MCF 10A (cell line): Measurements from ENCODE around the gene LRRC47. TPM values are rescaled to one million over a fixed set of nuclear protein-coding genes. Genes with fewer than 3 reads are reported as not detected.

Experiments used
- BruUV-seq: library from RNA; stranded (reverse); fragments of 400-500 nt; replicated peaks from 2 replicates; lab custom pipeline; 2021; lab: Mats Ljungman, UMichigan
- CTCF ChIA-PET: fragments of 300-600 bp; sonication (Branson Sonifier 250); formaldehyde crosslinking; extraction: SDS; loops from one replicate; lab custom pipeline; 2021; ENCODE audit warnings: antibody characterized with exemption, inconsistent platforms; lab: Yijun Ruan, JAX
- POLR2A ChIA-PET: fragments of 300-600, 350-650 bp; sonication (Branson Sonifier 250); formaldehyde crosslinking; extraction: SDS; loops from one replicate; lab custom pipeline; 2020; ENCODE audit warnings: antibody characterized with exemption, inconsistent platforms; lab: Yijun Ruan, JAX
- DNase-seq: peaks from one replicate; pipeline ENCODE4 v3.0.0-alpha.2; 2018; ENCODE audit not compliant: unreplicated experiment
- H3K27ac Mint-ChIP-seq: one replicate; pipeline ENCODE4 v1.8.0; 2022; ENCODE audit warnings: mild to moderate bottlenecking, low read depth, mixed read lengths; ENCODE audit not compliant: unreplicated experiment
- H3K27me3 Mint-ChIP-seq: one replicate; pipeline ENCODE4 v1.8.0; 2022; ENCODE audit warnings: mixed read lengths; ENCODE audit not compliant: insufficient read depth, unreplicated experiment
- H3K36me3 Mint-ChIP-seq: one replicate; pipeline ENCODE4 v1.8.0; 2022; ENCODE audit warnings: mild to moderate bottlenecking, moderate library complexity, mixed read lengths; ENCODE audit not compliant: insufficient read depth, unreplicated experiment
- H3K4me1 Mint-ChIP-seq: one replicate; pipeline ENCODE4 v1.8.0; 2022; ENCODE audit warnings: mixed read lengths; ENCODE audit not compliant: insufficient read depth, unreplicated experiment
- H3K4me3 Mint-ChIP-seq: one replicate; pipeline ENCODE4 v1.8.0; 2022; ENCODE audit warnings: mild to moderate bottlenecking, moderate library complexity, mixed read lengths; ENCODE audit not compliant: unreplicated experiment
- H3K9me3 Mint-ChIP-seq: one replicate; pipeline ENCODE4 v1.8.0; 2022; ENCODE audit warnings: mixed read lengths; ENCODE audit not compliant: unreplicated experiment
- CTCF ChIP-seq: fragments of 200-600 bp; IDR thresholded peaks from one replicate; pipeline ENCODE4 v1.8.0; 2022; ENCODE audit warnings: antibody characterized with exemption, mild to moderate bottlenecking; ENCODE audit not compliant: unreplicated experiment
- intact Hi-C: fragments of 100-400 bp; cut with micrococcal nuclease; formaldehyde crosslinking; loops from 2 replicates; pipeline ENCODE4 v1.14.1; 2022
- total RNA-seq: library from RNA; stranded (reverse); gene quantifications from 2 replicates; pipeline ENCODE4 v1.2.3, GENCODE V29; 2022

Gene LRRC47
- total RNA-seq, 1 experiment from 2014 or later: 46.1 TPM

GRCh38 chr1:3742439-3743298 lies 53.6 kb downstream of the LRRC47 start:
- intact Hi-C loops: no loop called here
- H3K27ac Mint-ChIP-seq: no peak overlapping the region
- H3K27me3 Mint-ChIP-seq: no peaks in the 10 kb centered on the region
- H3K4me3 Mint-ChIP-seq: no peak overlapping the region
- peaks cover 18% of the 10 kb centered on the region for H3K4me1 Mint-ChIP-seq
- peaks cover 20% of the 10 kb centered on the region for H3K36me3 Mint-ChIP-seq
- DNase-seq: no peak
- no peaks in the 10 kb centered on the region for H3K9me3 Mint-ChIP-seq
- BruUV-seq: no TSS peak
- ChIA-PET POLR2A (interaction anchor here (0.6 to 0.7 kb wide), 2 partner anchors 9 to 141 kb away, joined by 3 to 4 read pairs; no protein-coding TSS in a partner anchor), CTCF (interaction anchor here (0.7 to 0.8 kb wide), 2 partner anchors 18 to 47 kb away, joined by 3 read pairs; no protein-coding TSS in a partner anchor)
- no peak for TF ChIP-seq CTCF

- H3K27ac Mint-ChIP-seq: no peak overlapping the region
- BruUV-seq: no TSS peak
- no peak overlapping the region for H3K4me3 Mint-ChIP-seq
- no peak for TF ChIP-seq CTCF
- H3K27me3 Mint-ChIP-seq: no peaks in the 10 kb centered on the region
- ChIA-PET CTCF (interaction anchor here (0.5 to 0.7 kb wide), 4 partner anchors 17 to 251 kb away, joined by 3 read pairs; no protein-coding TSS in a partner anchor), POLR2A (no interaction called here)
- intact Hi-C loops: no loop called here
- no peak for DNase-seq
- peaks cover 18% of the 10 kb centered on the region for H3K4me1 Mint-ChIP-seq
- H3K36me3 Mint-ChIP-seq: peaks cover 26% of the 10 kb centered on the region
- no peaks in the 10 kb centered on the region for H3K9me3 Mint-ChIP-seq
Observed at GRCh38 chr1:3741566-3742438, 54.5 kb downstream of the LRRC47 start.

GRCh38 chr1:3740752-3741151 lies 55.5 kb downstream of the LRRC47 start:
- peaks cover 36% of the 10 kb centered on the region for H3K36me3 Mint-ChIP-seq
- CTCF ChIA-PET: no interaction called here
- BruUV-seq: no TSS peak
- no peaks in the 10 kb centered on the region for H3K9me3 Mint-ChIP-seq
- H3K27me3 Mint-ChIP-seq: no peaks in the 10 kb centered on the region
- intact Hi-C loops: no loop called here
- H3K4me3 Mint-ChIP-seq: no peak overlapping the region
- peaks cover 14% of the 10 kb centered on the region for H3K4me1 Mint-ChIP-seq
- POLR2A ChIA-PET: no interaction called here
- no peak for TF ChIP-seq CTCF
- H3K27ac Mint-ChIP-seq: no peak overlapping the region
- no peak for DNase-seq

- intact Hi-C loops: no loop called here
- no peaks in the 10 kb centered on the region for H3K9me3 Mint-ChIP-seq
- no peak overlapping the region for H3K27ac Mint-ChIP-seq
- no TSS peak for BruUV-seq
- TF ChIP-seq CTCF: no peak
- H3K36me3 Mint-ChIP-seq: peaks cover 37% of the 10 kb centered on the region
- DNase-seq: no peak
- ChIA-PET CTCF (no interaction called here), POLR2A (no interaction called here)
- no peak overlapping the region for H3K4me3 Mint-ChIP-seq
- peaks cover 7% of the 10 kb centered on the region for H3K4me1 Mint-ChIP-seq
- H3K27me3 Mint-ChIP-seq: no peaks in the 10 kb centered on the region
Observed at GRCh38 chr1:3740042-3740441, 56.3 kb downstream of the LRRC47 start.
